Uterus (tissue), 2 donors: ENCODE results near the gene ADCY10.

Experiments used
- POLR2A ChIP-seq, 2 donors: fragments of 450-650 bp; IDR thresholded peaks; one replicate each; pipeline ENCODE4 v1.6.1; 2016; ENCODE audit warnings: antibody characterized with exemption in 2 of 2, mild to moderate bottlenecking in 1 of 2, moderate library complexity in 1 of 2
- TF ChIP-seq, protein P1 (sequence below), 4 experiments: fragments of 200-600 bp in 2 of 4; fragments of 450-650 bp in 2 of 4; sonication (generic) in 2 of 4; IDR thresholded peaks; one replicate each; pipeline ENCODE4 v1.5.1; 2016 to 2019; ENCODE audit warnings: antibody characterized with exemption in 4 of 4, mild to moderate bottlenecking in 2 of 4, moderate library complexity in 1 of 4

DNA sequence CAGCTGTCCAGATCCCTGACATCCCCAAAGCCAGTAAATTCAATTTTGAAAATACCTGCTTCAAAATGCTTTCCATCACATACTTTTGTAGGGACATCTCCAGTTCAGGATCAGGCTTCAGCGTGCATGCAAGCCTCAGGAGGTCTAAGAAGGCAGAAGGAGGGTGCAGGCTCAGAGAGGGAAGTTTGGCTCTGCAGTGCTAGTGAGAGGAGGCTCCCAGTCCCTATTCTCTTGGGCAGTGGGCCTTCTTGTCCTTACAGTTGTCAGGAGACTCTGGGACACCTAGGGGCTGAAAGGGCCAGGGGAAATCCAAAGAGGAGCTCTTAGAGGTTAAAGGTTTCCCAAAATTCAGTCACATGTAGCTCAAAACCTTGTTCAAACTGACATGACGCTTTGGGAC lies 20.1 kb downstream of the ADCY10 start:
- TF ChIP-seq, protein P1, sequence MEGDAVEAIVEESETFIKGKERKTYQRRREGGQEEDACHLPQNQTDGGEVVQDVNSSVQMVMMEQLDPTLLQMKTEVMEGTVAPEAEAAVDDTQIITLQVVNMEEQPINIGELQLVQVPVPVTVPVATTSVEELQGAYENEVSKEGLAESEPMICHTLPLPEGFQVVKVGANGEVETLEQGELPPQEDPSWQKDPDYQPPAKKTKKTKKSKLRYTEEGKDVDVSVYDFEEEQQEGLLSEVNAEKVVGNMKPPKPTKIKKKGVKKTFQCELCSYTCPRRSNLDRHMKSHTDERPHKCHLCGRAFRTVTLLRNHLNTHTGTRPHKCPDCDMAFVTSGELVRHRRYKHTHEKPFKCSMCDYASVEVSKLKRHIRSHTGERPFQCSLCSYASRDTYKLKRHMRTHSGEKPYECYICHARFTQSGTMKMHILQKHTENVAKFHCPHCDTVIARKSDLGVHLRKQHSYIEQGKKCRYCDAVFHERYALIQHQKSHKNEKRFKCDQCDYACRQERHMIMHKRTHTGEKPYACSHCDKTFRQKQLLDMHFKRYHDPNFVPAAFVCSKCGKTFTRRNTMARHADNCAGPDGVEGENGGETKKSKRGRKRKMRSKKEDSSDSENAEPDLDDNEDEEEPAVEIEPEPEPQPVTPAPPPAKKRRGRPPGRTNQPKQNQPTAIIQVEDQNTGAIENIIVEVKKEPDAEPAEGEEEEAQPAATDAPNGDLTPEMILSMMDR (IDR thresholded peaks at IDR 0.05) = no peak
- no peak for TF ChIP-seq POLR2A (IDR thresholded peaks at IDR 0.05)
